Stomach smooth muscle (tissue), 2 donors: ENCODE data around the gene RREB1.

Source experiments
- H3K27ac ChIP-seq: one replicate; pipeline ENCODE4 v1.7.0; 2013; ENCODE audit warnings: mild to moderate bottlenecking, low read length, inconsistent platforms
- H3K27me3 ChIP-seq, 2 donors: one replicate each; pipeline ENCODE4 v1.7.0; 2013; ENCODE audit warnings: low read length in 2 of 2; ENCODE audit not compliant: insufficient read depth in 2 of 2, control insufficient read depth in 1 of 2
- H3K36me3 ChIP-seq, 2 donors: one replicate each; pipeline ENCODE4 v1.7.0; 2013; ENCODE audit warnings: low read length in 2 of 2; ENCODE audit not compliant: control insufficient read depth in 2 of 2, insufficient read depth in 2 of 2
- H3K4me1 ChIP-seq: one replicate; pipeline ENCODE4 v1.7.0; 2013; ENCODE audit warnings: low read length; ENCODE audit not compliant: control insufficient read depth, insufficient read depth
- H3K4me3 ChIP-seq, 2 donors: one replicate each; pipeline ENCODE4 v1.7.0; 2013; ENCODE audit warnings: low read length in 2 of 2
- H3K9ac ChIP-seq, 2 donors: one replicate each; pipeline ENCODE4 v1.7.0; 2013; ENCODE audit warnings: low read length in 2 of 2, mild to moderate bottlenecking in 1 of 2
- H3K9me3 ChIP-seq, 2 donors: one replicate each; pipeline ENCODE4 v1.7.0; 2013; ENCODE audit warnings: low read length in 2 of 2; ENCODE audit not compliant: control insufficient read depth in 2 of 2
- donor health status: healthy.
- donor health status: Pancreatic carcinoma.

RREB1 gene

GRCh38 chr6:7166410-7167293 is 58.9 kb downstream of the RREB1 start:
- Histone ChIP-seq H3K27ac (peak overlapping the region; percentile 6), H3K9me3 (no peaks in the 10 kb centered on the region), H3K4me1 (peaks cover 61% of the 10 kb centered on the region), H3K27me3 (no peaks in the 10 kb centered on the region), H3K4me3 (no peak overlapping the region), H3K9ac (no peak overlapping the region), H3K36me3 (no peaks in the 10 kb centered on the region)

- no peaks in the 10 kb centered on the region for H3K36me3 ChIP-seq
- H3K4me3 ChIP-seq, result peak overlapping the region in 1 of 2 donors; percentile 35
- H3K4me1 ChIP-seq, result peaks cover 62% of the 10 kb centered on the region
- no peaks in the 10 kb centered on the region for H3K27me3 ChIP-seq
- peak overlapping the region; percentile 20 to 21 for H3K9ac ChIP-seq
- no peaks in the 10 kb centered on the region for H3K9me3 ChIP-seq
- peak overlapping the region; percentile 55 for H3K27ac ChIP-seq
These were observed 61.5 kb downstream of the RREB1 start for GRCh38 chr6:7169296-7169721.

GRCh38 chr6:7170117-7170732 is 62.5 kb downstream of the RREB1 start:
- Histone ChIP-seq H3K9ac (no peak overlapping the region), H3K27ac (no peak overlapping the region), H3K27me3 (no peaks in the 10 kb centered on the region), H3K36me3 (no peaks in the 10 kb centered on the region), H3K4me3 (no peak overlapping the region), H3K9me3 (no peaks in the 10 kb centered on the region), H3K4me1 (peaks cover 54% of the 10 kb centered on the region)

- no peaks in the 10 kb centered on the region for H3K36me3 ChIP-seq
- H3K27me3 ChIP-seq, result no peaks in the 10 kb centered on the region
- no peak overlapping the region for H3K27ac ChIP-seq
- no peak overlapping the region for H3K4me3 ChIP-seq
- H3K9ac ChIP-seq, result no peak overlapping the region
- peaks cover 54% of the 10 kb centered on the region for H3K4me1 ChIP-seq
- H3K9me3 ChIP-seq, result no peaks in the 10 kb centered on the region
These were observed 63.4 kb downstream of the RREB1 start for GRCh38 chr6:7171119-7171518.

GRCh38 chr6:7171733-7172132 is 64.0 kb downstream of the RREB1 start:
- no peaks in the 10 kb centered on the region for H3K9me3 ChIP-seq
- no peaks in the 10 kb centered on the region for H3K36me3 ChIP-seq
- H3K27me3 ChIP-seq, result no peaks in the 10 kb centered on the region
- no peak overlapping the region for H3K4me3 ChIP-seq
- no peak overlapping the region for H3K9ac ChIP-seq
- H3K4me1 ChIP-seq, result peaks cover 49% of the 10 kb centered on the region
- H3K27ac ChIP-seq, result no peak overlapping the region

GRCh38 chr6:7172649-7173048 is 64.9 kb downstream of the RREB1 start:
- Histone ChIP-seq H3K27ac (no peak overlapping the region), H3K27me3 (no peaks in the 10 kb centered on the region), H3K9ac (no peak overlapping the region), H3K9me3 (no peaks in the 10 kb centered on the region), H3K4me1 (peaks cover 46% of the 10 kb centered on the region), H3K36me3 (no peaks in the 10 kb centered on the region), H3K4me3 (no peak overlapping the region)

GRCh38 chr6:7173843-7174503 is 66.2 kb downstream of the RREB1 start:
- H3K9ac ChIP-seq, result no peak overlapping the region
- H3K4me1 ChIP-seq, result peaks cover 33% of the 10 kb centered on the region
- H3K36me3 ChIP-seq, result peaks cover 0 to 3% of the 10 kb centered on the region in 2 donors
- no peaks in the 10 kb centered on the region for H3K27me3 ChIP-seq
- H3K4me3 ChIP-seq, result no peak overlapping the region
- H3K27ac ChIP-seq, result no peak overlapping the region
- no peaks in the 10 kb centered on the region for H3K9me3 ChIP-seq

- no peak overlapping the region for H3K9ac ChIP-seq
- H3K4me1 ChIP-seq, result peaks cover 18% of the 10 kb centered on the region
- H3K27me3 ChIP-seq, result no peaks in the 10 kb centered on the region
- no peaks in the 10 kb centered on the region for H3K9me3 ChIP-seq
- peaks cover 3 to 7% of the 10 kb centered on the region in 2 donors for H3K36me3 ChIP-seq
- no peak overlapping the region for H3K4me3 ChIP-seq
- H3K27ac ChIP-seq, result no peak overlapping the region
These were observed 67.7 kb downstream of the RREB1 start for GRCh38 chr6:7175462-7175861.

- H3K27ac ChIP-seq, result no peak overlapping the region
- H3K4me1 ChIP-seq, result peaks cover 16% of the 10 kb centered on the region
- peaks cover 3 to 12% of the 10 kb centered on the region in 2 donors for H3K36me3 ChIP-seq
- no peak overlapping the region for H3K4me3 ChIP-seq
- H3K27me3 ChIP-seq, result no peaks in the 10 kb centered on the region
- H3K9me3 ChIP-seq, result no peaks in the 10 kb centered on the region
- H3K9ac ChIP-seq, result no peak overlapping the region
These were observed 68.4 kb downstream of the RREB1 start for GRCh38 chr6:7176208-7176607.

- H3K27ac ChIP-seq, result no peak overlapping the region
- no peak overlapping the region for H3K9ac ChIP-seq
- H3K36me3 ChIP-seq, result peaks cover 20 to 28% of the 10 kb centered on the region in 2 donors
- H3K9me3 ChIP-seq, result no peaks in the 10 kb centered on the region
- H3K4me3 ChIP-seq, result no peak overlapping the region
- peaks cover 11% of the 10 kb centered on the region for H3K4me1 ChIP-seq
- H3K27me3 ChIP-seq, result no peaks in the 10 kb centered on the region
These were observed 70.5 kb downstream of the RREB1 start for GRCh38 chr6:7178280-7178679.
